Measurements from ENCODE around the gene GRIK4. TPM values are rescaled to one million over a fixed set of nuclear protein-coding genes. Genes with fewer than 3 reads are reported as not detected.

Gene GRIK4
- polyA plus RNA-seq, 10 donors, result 0.18 to 0.86 (median 0.36) TPM

- no peak for DNase-seq
Measured at GRCh38 chr11:120633616-120634393, 122.3 kb downstream of the GRIK4 start.

- DNase-seq, result no peak
Measured at GRCh38 chr11:120634706-120635105, 123.2 kb downstream of the GRIK4 start.

GRCh38 chr11:120635136-120635810 is 123.7 kb downstream of the GRIK4 start:
- no peak for DNase-seq

- no peak for DNase-seq
Measured at GRCh38 chr11:120637131-120637530, 125.6 kb downstream of the GRIK4 start.

GRCh38 chr11:120642196-120642894 is 130.8 kb downstream of the GRIK4 start:
- no peak for DNase-seq

GRCh38 chr11:120643284-120643683 is 131.7 kb downstream of the GRIK4 start:
- DNase-seq, result no peak

- DNase-seq, result no peak
Measured at GRCh38 chr11:120645639-120646038, 134.1 kb downstream of the GRIK4 start.

GRCh38 chr11:120646206-120646605 is 134.7 kb downstream of the GRIK4 start:
- DNase-seq, result no peak

GRCh38 chr11:120647681-120648080 is 136.1 kb downstream of the GRIK4 start:
- DNase-seq, result no peak

- DNase-seq, result no peak
Measured at GRCh38 chr11:120648771-120649170, 137.2 kb downstream of the GRIK4 start.

- DNase-seq, result no peak
Measured at GRCh38 chr11:120649316-120649715, 137.8 kb downstream of the GRIK4 start.

GRCh38 chr11:120651396-120651795 is 139.8 kb downstream of the GRIK4 start:
- DNase-seq, result no peak

GRCh38 chr11:120651836-120652235 is 140.3 kb downstream of the GRIK4 start:
- no peak for DNase-seq

GRCh38 chr11:120652705-120653335 is 141.3 kb downstream of the GRIK4 start:
- peak in 1 of 3 donors; percentile 15 for DNase-seq

- DNase-seq, result no peak
Measured at GRCh38 chr11:120655589-120655988, 144.0 kb downstream of the GRIK4 start.

- DNase-seq, result no peak
Measured at GRCh38 chr11:120657306-120658070, 145.9 kb downstream of the GRIK4 start.

GRCh38 chr11:120658071-120658423 is 146.5 kb downstream of the GRIK4 start:
- no peak for DNase-seq

- no peak for DNase-seq
Measured at GRCh38 chr11:120659076-120659475, 147.5 kb downstream of the GRIK4 start.

GRCh38 chr11:120660024-120660565 is 148.5 kb downstream of the GRIK4 start:
- no peak for DNase-seq

GRCh38 chr11:120662071-120662676 is 150.6 kb downstream of the GRIK4 start:
- DNase-seq, result no peak

- no peak for DNase-seq
Measured at GRCh38 chr11:120663142-120663541, 151.6 kb downstream of the GRIK4 start.
